CD14-positive monocyte (primary cell): ENCODE measurements around the gene POLR2H. TPM values are rescaled to one million over a fixed set of nuclear protein-coding genes. Genes with fewer than 3 reads are reported as not detected.

Experiments
- DNase-seq, 3 donors: peaks; one replicate each; pipeline ENCODE4 v3.0.0-alpha.2; 2011 to 2022
- H2AFZ ChIP-seq: 2 replicates; pipeline ENCODE4 v1.6.0; 2012; ENCODE audit warnings: mild to moderate bottlenecking, low read depth, low read length, inconsistent platforms; ENCODE audit not compliant: insufficient read depth, poor library complexity, severe bottlenecking
- H3K27ac ChIP-seq, 2 donors: 1 replicate in 1 of 2; 2 replicates in 1 of 2; pipeline ENCODE4 v1.5.1; 2012 to 2013; ENCODE audit warnings: low read length in 2 of 2, control low read depth in 1 of 2, inconsistent platforms in 1 of 2, low read depth in 1 of 2, mild to moderate bottlenecking in 1 of 2
- H3K27me3 ChIP-seq, 2 donors: one replicate each; pipeline versions ENCODE4 v1.6.0 to v1.6.1; 2011 to 2013; ENCODE audit warnings: low read length in 2 of 2; ENCODE audit not compliant: control insufficient read depth in 2 of 2, insufficient read depth in 2 of 2
- H3K36me3 ChIP-seq, 2 donors: replicated peaks in 1 of 2; 1 replicate in 1 of 2; 2 replicates in 1 of 2; pipeline versions ENCODE4 v1.5.1 to v1.6.1; 2012 to 2013; ENCODE audit warnings: low read length in 2 of 2, control low read depth in 1 of 2, inconsistent platforms in 1 of 2, mild to moderate bottlenecking in 1 of 2; ENCODE audit not compliant: insufficient read depth in 2 of 2, control insufficient read depth in 1 of 2
- H3K4me1 ChIP-seq, 2 donors: 1 replicate in 1 of 2; 2 replicates in 1 of 2; pipeline versions ENCODE4 v1.5.1 to v1.6.1; 2012 to 2013; ENCODE audit warnings: low read length in 2 of 2, control low read depth in 1 of 2, inconsistent platforms in 1 of 2, mild to moderate bottlenecking in 1 of 2, moderate library complexity in 1 of 2; ENCODE audit not compliant: insufficient read depth in 2 of 2, control insufficient read depth in 1 of 2
- H3K4me2 ChIP-seq: replicated peaks from 2 replicates; pipeline ENCODE3; 2012; ENCODE audit warnings: low read length, moderate library complexity, mild to moderate bottlenecking; ENCODE audit not compliant: poor library complexity, severe bottlenecking; ENCODE audit errors: extremely low read depth
- H3K4me3 ChIP-seq, 3 experiments: fragments of 200-600 bp in 1 of 3; sonication (generic) in 1 of 3; replicated peaks in 1 of 3; 1 replicate in 2 of 3; 2 replicates in 1 of 3; pipeline ENCODE4 v1.5.1; 2011 to 2013; ENCODE audit warnings: low read length in 3 of 3, mild to moderate bottlenecking in 3 of 3, control low read depth in 2 of 3, low read depth in 2 of 3, inconsistent platforms in 1 of 3, moderate library complexity in 1 of 3
- H3K79me2 ChIP-seq: 2 replicates; pipeline ENCODE4 v1.6.0; 2012; ENCODE audit warnings: mild to moderate bottlenecking, control low read depth, inconsistent platforms, low read length, moderate library complexity; ENCODE audit not compliant: insufficient read depth
- H3K9ac ChIP-seq: 2 replicates; pipeline ENCODE4 v1.6.0; 2017; ENCODE audit warnings: low read length, mild to moderate bottlenecking; ENCODE audit not compliant: insufficient read depth, poor library complexity, severe bottlenecking
- H3K9me3 ChIP-seq, 2 donors: replicated peaks in 1 of 2; 1 replicate in 1 of 2; 2 replicates in 1 of 2; pipeline versions ENCODE4 v1.5.1 to v1.6.1; 2012 to 2013; ENCODE audit warnings: low read length in 2 of 2, control low read depth in 1 of 2; ENCODE audit not compliant: control insufficient read depth in 1 of 2, insufficient read depth in 1 of 2
- H4K20me1 ChIP-seq: 2 replicates; pipeline ENCODE4 v1.6.0; 2012; ENCODE audit warnings: mild to moderate bottlenecking, low read length, control low read depth, moderate library complexity; ENCODE audit not compliant: insufficient read depth
- H3K27ac Mint-ChIP-seq, 7 donors: one replicate each; pipeline ENCODE4 v1.8.0; 2020; ENCODE audit warnings: mild to moderate bottlenecking in 7 of 7, mixed read lengths in 7 of 7, moderate library complexity in 6 of 7, inconsistent platforms in 2 of 7
- H3K27me3 Mint-ChIP-seq, 3 donors: one replicate each; pipeline ENCODE4 v1.8.0; 2021 to 2022; ENCODE audit warnings: low read depth in 3 of 3, mild to moderate bottlenecking in 3 of 3, mixed read lengths in 3 of 3, moderate library complexity in 3 of 3, inconsistent platforms in 1 of 3
- H3K36me3 Mint-ChIP-seq, 2 donors: one replicate each; pipeline ENCODE4 v1.8.0; 2020; ENCODE audit warnings: mixed read lengths in 2 of 2, inconsistent platforms in 1 of 2, mild to moderate bottlenecking in 1 of 2
- H3K4me1 Mint-ChIP-seq: one replicate; pipeline ENCODE4 v1.8.0; 2020; ENCODE audit warnings: mild to moderate bottlenecking, mixed read lengths
- H3K4me3 Mint-ChIP-seq, 2 donors: one replicate each; pipeline ENCODE4 v1.8.0; 2020; ENCODE audit warnings: mild to moderate bottlenecking in 2 of 2, mixed read lengths in 2 of 2, moderate library complexity in 1 of 2
- H3K9me3 Mint-ChIP-seq, 7 donors: one replicate each; pipeline ENCODE4 v1.8.0; 2020 to 2022; ENCODE audit warnings: mixed read lengths in 7 of 7, mild to moderate bottlenecking in 6 of 7, moderate library complexity in 6 of 7, inconsistent platforms in 2 of 7
- WGBS: methylation state at CpG from one replicate; pipeline ENCODE4 v1.1.5; 2013; ENCODE audit warnings: missing lambda C conversion rate; ENCODE audit not compliant: insufficient coverage; 5-methylcytosine and 5-hydroxymethylcytosine counted together
- intact Hi-C, 2 donors: fragments of 100-400 bp; cut with micrococcal nuclease; formaldehyde crosslinking; loops; one replicate each; pipeline versions ENCODE4 v1.15.0 to v1.15.1; 2023
- polyA plus RNA-seq, 3 donors: library from polyadenylated mRNA; depleted of rRNA in 1 of 3; unstranded in 2 of 3; stranded (reverse) in 1 of 3; fragments of 300-500 nt in 2 of 3; fragments of >200 nt in 1 of 3; fragmentation: Illumina TruSeq in 2 of 3; gene quantifications; 1 replicate in 2 of 3; 2 replicates in 1 of 3; pipeline ENCODE4 v1.2.3, GENCODE V29; 2012 to 2021
- TF ChIP-seq, protein P1 (sequence below): fragments of 200-600 bp; IDR thresholded peaks from one replicate; pipeline ENCODE4 v1.8.0; 2022; ENCODE audit warnings: antibody characterized with exemption, mild to moderate bottlenecking

Gene POLR2H
- polyA plus RNA-seq, 3 donors, result 21.7 to 67.3 (median 24.6) TPM

- intact Hi-C loops, result no loop called here
- Histone ChIP-seq H3K27me3 (peaks cover 0 to 4% of the 10 kb centered on the region in 2 donors), H2AFZ (peak overlapping the region; percentile 78), H3K36me3 (peaks cover 45 to 46% of the 10 kb centered on the region in 2 donors), H3K9me3 (no peaks in the 10 kb centered on the region), H3K4me1 (peaks cover 33 to 40% of the 10 kb centered on the region in 2 donors), H3K4me3 (peak overlapping the region; percentile 75 to 84 (median 78)), H3K27ac (peak overlapping the region; percentile 78 to 87), H3K79me2 (peaks cover 22% of the 10 kb centered on the region), H4K20me1 (peaks cover 56% of the 10 kb centered on the region), H3K4me2 (peak overlapping the region; percentile 85), H3K9ac (peak overlapping the region; percentile 84)
- peak; percentile 73 to 83 (median 83) for DNase-seq
- Mint-ChIP-seq H3K4me1 (peaks cover 45% of the 10 kb centered on the region), H3K4me3 (peak overlapping the region; percentile 90 to 97), H3K27ac (peak overlapping the region; percentile 93 to 97 (median 97)), H3K27me3 (peaks cover 0 to 16% (median 10%) of the 10 kb centered on the region in 3 donors), H3K9me3 (no peaks in the 10 kb centered on the region), H3K36me3 (peaks cover 60 to 66% of the 10 kb centered on the region in 2 donors)
- under 1% methylated on average over 69 of the region's 77 CpGs for WGBS
- TF ChIP-seq, protein P1, sequence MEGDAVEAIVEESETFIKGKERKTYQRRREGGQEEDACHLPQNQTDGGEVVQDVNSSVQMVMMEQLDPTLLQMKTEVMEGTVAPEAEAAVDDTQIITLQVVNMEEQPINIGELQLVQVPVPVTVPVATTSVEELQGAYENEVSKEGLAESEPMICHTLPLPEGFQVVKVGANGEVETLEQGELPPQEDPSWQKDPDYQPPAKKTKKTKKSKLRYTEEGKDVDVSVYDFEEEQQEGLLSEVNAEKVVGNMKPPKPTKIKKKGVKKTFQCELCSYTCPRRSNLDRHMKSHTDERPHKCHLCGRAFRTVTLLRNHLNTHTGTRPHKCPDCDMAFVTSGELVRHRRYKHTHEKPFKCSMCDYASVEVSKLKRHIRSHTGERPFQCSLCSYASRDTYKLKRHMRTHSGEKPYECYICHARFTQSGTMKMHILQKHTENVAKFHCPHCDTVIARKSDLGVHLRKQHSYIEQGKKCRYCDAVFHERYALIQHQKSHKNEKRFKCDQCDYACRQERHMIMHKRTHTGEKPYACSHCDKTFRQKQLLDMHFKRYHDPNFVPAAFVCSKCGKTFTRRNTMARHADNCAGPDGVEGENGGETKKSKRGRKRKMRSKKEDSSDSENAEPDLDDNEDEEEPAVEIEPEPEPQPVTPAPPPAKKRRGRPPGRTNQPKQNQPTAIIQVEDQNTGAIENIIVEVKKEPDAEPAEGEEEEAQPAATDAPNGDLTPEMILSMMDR, result no peak
These were observed 25.6 kb upstream of the POLR2H start for GRCh38 chr3:184335661-184336546.

GRCh38 chr3:184336547-184337398 lies 24.7 kb upstream of the POLR2H start:
- H3K4me2 ChIP-seq, result peak overlapping the region; percentile 85
- H2AFZ ChIP-seq, result peak overlapping the region; percentile 78
- H4K20me1 ChIP-seq, result peaks cover 54% of the 10 kb centered on the region
- peaks cover 0 to 4% of the 10 kb centered on the region in 2 donors for H3K27me3 ChIP-seq
- TF ChIP-seq, protein P1, result no peak
- H3K27ac ChIP-seq, result peak overlapping the region; percentile 78 to 87
- 21% methylated on average over 14 of the region's 17 CpGs for WGBS
- H3K79me2 ChIP-seq, result peaks cover 22% of the 10 kb centered on the region
- H3K4me3 ChIP-seq, result peak overlapping the region; percentile 75 to 84 (median 78)
- peak overlapping the region; percentile 91 to 97 (median 97) for H3K27ac Mint-ChIP-seq
- H3K4me1 Mint-ChIP-seq, result peaks cover 51% of the 10 kb centered on the region
- intact Hi-C loops, result no loop called here
- H3K4me3 Mint-ChIP-seq, result peak overlapping the region; percentile 90 to 97
- H3K36me3 ChIP-seq, result peaks cover 40 to 44% of the 10 kb centered on the region in 2 donors
- peaks cover 58 to 65% of the 10 kb centered on the region in 2 donors for H3K36me3 Mint-ChIP-seq
- peaks cover 36 to 44% of the 10 kb centered on the region in 2 donors for H3K4me1 ChIP-seq
- H3K9ac ChIP-seq, result peak overlapping the region; percentile 84
- H3K9me3 ChIP-seq, result no peaks in the 10 kb centered on the region
- peaks cover 1 to 14% (median 10%) of the 10 kb centered on the region in 3 donors for H3K27me3 Mint-ChIP-seq
- no peaks in the 10 kb centered on the region for H3K9me3 Mint-ChIP-seq
- peak in 2 of 3 donors; percentile 44 to 58 for DNase-seq
